Measurements from ENCODE around the gene OR4C3.

Gene OR4C3

DNA sequence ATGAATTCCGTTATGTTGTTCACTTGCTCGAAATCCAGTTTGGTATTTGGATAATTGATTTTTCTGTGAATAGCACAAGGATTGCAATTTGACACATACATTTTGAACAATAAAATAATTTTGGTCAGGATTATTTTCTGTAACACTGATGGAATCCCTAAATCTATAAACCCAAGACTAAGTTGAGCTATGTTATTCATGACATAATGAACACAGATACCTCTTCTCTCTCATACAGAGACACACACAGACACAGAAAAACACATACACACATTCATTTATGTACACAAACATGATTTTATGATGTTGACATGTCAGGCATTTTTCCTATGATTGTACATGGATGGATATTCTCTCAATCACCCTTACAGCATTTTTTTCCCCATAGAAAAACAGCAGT, 41.6 kb downstream of the OR4C3 start, which contains the start of gene OR4C5:
Gene OR4C5 (minus strand): TSS at position 101 of the 400 bp plus-strand sequence. CDS start 0 bp downstream, at position 101.
- Histone ChIP-seq H3K4me1 (ENCODE audit: control insufficient read depth, insufficient read depth, low read length) (no peaks in the 10 kb centered on the region), H3K4me3 (ENCODE audit: low read depth, low read length) (no peak within 1 kb of the TSS), H3K27ac (ENCODE audit: low read depth, low read length) (no peak within 1 kb of the TSS), H3K9ac (ENCODE audit: low read length) (no peak within 1 kb of the TSS), H3K9me3 (ENCODE audit: control insufficient read depth, insufficient read depth, low read depth, low read length) (peaks cover 40% of the 10 kb centered on the region; the same call in 1 of the 2 replicates), H3K27me3 (ENCODE audit: control insufficient read depth, insufficient read depth, low read length) (no peaks in the 10 kb centered on the region), H3K36me3 (ENCODE audit: control insufficient read depth, insufficient read depth, low read length) (no peaks in the 10 kb centered on the region)

All from HUES6 (cell line).